Tibial artery (tissue), 4 donors: Measurements from ENCODE around the gene SLC2A2.
A peak's percentile ranks its signal among the peaks of the same experiment; 100 is the strongest.

Experiments used
- DNase-seq, 2 donors: peaks; one replicate each; pipeline ENCODE4 v3.0.0-alpha.2; 2019
- H3K27ac ChIP-seq, 2 donors: fragments of 200-600 bp; sonication (generic) in 1 of 2; 1 replicate in 1 of 2; 2 replicates in 1 of 2; pipeline ENCODE4 v1.5.1; 2018 to 2019; ENCODE audit warnings: mild to moderate bottlenecking in 1 of 2
- H3K27me3 ChIP-seq, 2 donors: fragments of 200-600 bp; sonication (generic) in 1 of 2; one replicate each; pipeline versions ENCODE4 v1.5.1 to v1.6.0; 2016 to 2019
- H3K36me3 ChIP-seq, 3 donors: fragments of 200-600 bp; sonication (generic) in 2 of 3; one replicate each; pipeline ENCODE4 v1.5.1; 2016 to 2019; ENCODE audit warnings: mild to moderate bottlenecking in 2 of 3
- H3K4me1 ChIP-seq, 4 donors: fragments of 200-600 bp; sonication (generic) in 2 of 4; 1 replicate in 3 of 4; 2 replicates in 1 of 4; pipeline ENCODE4 v1.5.1; 2016 to 2019
- H3K4me3 ChIP-seq, 2 donors: fragments of 200-600 bp; sonication (generic) in 1 of 2; 1 replicate in 1 of 2; 2 replicates in 1 of 2; pipeline ENCODE4 v1.5.1; 2018 to 2019; ENCODE audit warnings: mild to moderate bottlenecking in 2 of 2
- H3K9me3 ChIP-seq, 3 donors: fragments of 200-600 bp; sonication (generic) in 1 of 3; one replicate each; pipeline ENCODE4 v1.5.1; 2016 to 2019
- CTCF ChIP-seq, 2 experiments: fragments of 200-600 bp in 1 of 2; fragments of 450-650 bp in 1 of 2; IDR thresholded peaks; one replicate each; pipeline ENCODE4 v1.5.1; 2017 to 2019; ENCODE audit warnings: antibody characterized with exemption in 2 of 2, mild to moderate bottlenecking in 1 of 2, moderate library complexity in 1 of 2
- intact Hi-C: fragments of 100-400 bp; cut with DNase I; formaldehyde crosslinking; loops from one replicate; pipeline ENCODE4 v1.15.0; 2023; ENCODE audit warnings: low total_unique reads

The SLC2A2 gene

GRCh38 chr3:170961616-170962400 lies 64.7 kb downstream of the SLC2A2 start:
- Histone ChIP-seq H3K27ac (no peak overlapping the region), H3K27me3 (no peaks in the 10 kb centered on the region), H3K4me3 (no peak overlapping the region), H3K4me1 (no peaks in the 10 kb centered on the region), H3K36me3 (no peaks in the 10 kb centered on the region), H3K9me3 (no peaks in the 10 kb centered on the region)
- DNase-seq, result no peak
- TF ChIP-seq CTCF (IDR thresholded peaks at IDR 0.05), result peak; percentile 63
- intact Hi-C loops, result loop anchor here (5.0 kb wide), 2 partner anchors 605 to 1515 kb away; no protein-coding TSS in a partner anchor

GRCh38 chr3:170959457-170959856 lies 67.1 kb downstream of the SLC2A2 start:
- no peak for DNase-seq
- H3K27me3 ChIP-seq, result no peaks in the 10 kb centered on the region
- H3K36me3 ChIP-seq, result no peaks in the 10 kb centered on the region
- no peak overlapping the region for H3K4me3 ChIP-seq
- H3K4me1 ChIP-seq, result no peaks in the 10 kb centered on the region
- H3K27ac ChIP-seq, result no peak overlapping the region
- no peaks in the 10 kb centered on the region for H3K9me3 ChIP-seq
- no peak for TF ChIP-seq CTCF (IDR thresholded peaks at IDR 0.05)
- intact Hi-C loops, result no loop called here

- H3K27me3 ChIP-seq, result no peaks in the 10 kb centered on the region
- H3K4me3 ChIP-seq, result no peak overlapping the region
- H3K9me3 ChIP-seq, result no peaks in the 10 kb centered on the region
- DNase-seq, result no peak
- no peaks in the 10 kb centered on the region for H3K36me3 ChIP-seq
- intact Hi-C loops, result no loop called here
- H3K27ac ChIP-seq, result no peak overlapping the region
- no peak for TF ChIP-seq CTCF (IDR thresholded peaks at IDR 0.05)
- no peaks in the 10 kb centered on the region for H3K4me1 ChIP-seq
Measured at GRCh38 chr3:170956647-170957046, 69.9 kb downstream of the SLC2A2 start.

DNA sequence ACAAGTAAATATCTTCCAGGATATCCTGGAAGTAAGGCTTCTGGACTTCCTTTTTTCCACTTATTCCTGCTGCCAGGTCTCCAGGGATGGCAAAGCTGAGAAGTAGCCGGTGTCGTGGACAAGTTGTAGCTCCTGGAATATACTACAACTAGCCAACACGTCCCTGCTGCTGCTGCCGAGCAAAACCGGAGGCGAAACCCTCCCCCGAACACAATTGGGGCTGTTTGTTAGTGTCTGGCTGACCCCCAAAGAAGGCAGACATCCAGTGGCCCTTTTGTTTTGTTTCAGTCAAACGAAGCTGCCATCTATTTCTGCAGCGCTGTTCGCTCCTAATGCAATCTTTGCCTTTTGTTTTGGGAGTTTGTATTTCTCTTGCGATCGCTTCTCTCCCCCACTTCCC lies 72.8 kb downstream of the SLC2A2 start:
- Histone ChIP-seq H3K36me3 (no peaks in the 10 kb centered on the region), H3K27me3 (no peaks in the 10 kb centered on the region), H3K9me3 (no peaks in the 10 kb centered on the region), H3K27ac (no peak overlapping the region), H3K4me1 (no peaks in the 10 kb centered on the region), H3K4me3 (no peak overlapping the region)
- intact Hi-C loops, result no loop called here
- DNase-seq, result no peak
- TF ChIP-seq CTCF (IDR thresholded peaks at IDR 0.05), result no peak

DNA sequence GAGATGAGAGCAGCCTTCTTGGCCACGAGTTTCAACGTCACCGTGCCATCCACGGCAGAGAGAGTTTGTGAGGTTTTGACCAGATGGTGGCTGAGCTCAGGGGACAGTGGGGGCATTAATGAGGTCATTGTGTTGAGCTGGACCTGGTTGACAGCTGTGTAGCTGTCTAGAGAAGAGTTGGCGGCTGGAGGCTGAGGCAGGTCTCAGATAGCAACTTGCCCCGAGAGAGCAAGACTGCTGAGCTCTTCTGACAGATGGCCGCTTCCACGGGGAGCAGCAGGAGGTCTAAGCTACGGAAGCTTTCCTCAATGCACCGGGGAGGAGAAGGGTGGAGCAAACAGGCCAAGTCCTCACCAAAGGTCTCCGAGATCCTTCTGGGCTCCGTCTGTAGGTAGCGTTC lies 73.3 kb downstream of the SLC2A2 start:
- Histone ChIP-seq H3K9me3 (no peaks in the 10 kb centered on the region), H3K36me3 (no peaks in the 10 kb centered on the region), H3K27me3 (no peaks in the 10 kb centered on the region), H3K27ac (no peak overlapping the region), H3K4me3 (no peak overlapping the region), H3K4me1 (no peaks in the 10 kb centered on the region)
- no peak for TF ChIP-seq CTCF (IDR thresholded peaks at IDR 0.05)
- intact Hi-C loops, result no loop called here
- no peak for DNase-seq
